Measurements from ENCODE around the gene FAM107A. TPM values are rescaled to one million over a fixed set of nuclear protein-coding genes. Genes with fewer than 3 reads are reported as not detected.

The FAM107A gene
- total RNA-seq, 6 experiments from 2014 or later = 0.11 to 0.22 (median 0.12) TPM; not detected in 2

DNA sequence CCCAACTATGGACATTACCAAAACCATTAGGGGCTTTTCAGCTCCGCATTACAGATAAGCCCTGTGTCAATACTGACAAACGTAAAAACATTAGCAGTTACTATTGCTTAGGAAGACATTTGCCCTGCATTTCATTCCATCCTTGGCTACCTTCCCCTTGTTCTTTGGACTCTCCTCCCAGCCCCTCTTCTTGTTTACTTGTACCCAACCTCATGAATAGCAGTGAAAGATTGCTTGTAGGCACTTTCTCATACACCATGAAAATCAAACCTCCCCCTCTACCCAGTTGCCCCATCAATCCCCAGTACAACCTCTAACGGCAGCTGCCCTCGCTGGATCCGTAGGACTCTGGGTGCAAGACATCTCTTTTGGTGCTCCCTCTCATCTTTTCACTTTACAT lies 16.9 kb upstream of the FAM107A start:
- Mint-ChIP-seq H3K4me3 (no peak overlapping the region), H3K9me3 (no peaks in the 10 kb centered on the region), H3K36me3 (ENCODE audit: low read depth) (no peaks in the 10 kb centered on the region), H3K27ac (no peak overlapping the region), H3K27me3 (ENCODE audit: insufficient read depth) (peaks cover 15% of the 10 kb centered on the region), H3K4me1 (ENCODE audit: low read depth) (no peaks in the 10 kb centered on the region)
- TF ChIP-seq, protein P1, sequence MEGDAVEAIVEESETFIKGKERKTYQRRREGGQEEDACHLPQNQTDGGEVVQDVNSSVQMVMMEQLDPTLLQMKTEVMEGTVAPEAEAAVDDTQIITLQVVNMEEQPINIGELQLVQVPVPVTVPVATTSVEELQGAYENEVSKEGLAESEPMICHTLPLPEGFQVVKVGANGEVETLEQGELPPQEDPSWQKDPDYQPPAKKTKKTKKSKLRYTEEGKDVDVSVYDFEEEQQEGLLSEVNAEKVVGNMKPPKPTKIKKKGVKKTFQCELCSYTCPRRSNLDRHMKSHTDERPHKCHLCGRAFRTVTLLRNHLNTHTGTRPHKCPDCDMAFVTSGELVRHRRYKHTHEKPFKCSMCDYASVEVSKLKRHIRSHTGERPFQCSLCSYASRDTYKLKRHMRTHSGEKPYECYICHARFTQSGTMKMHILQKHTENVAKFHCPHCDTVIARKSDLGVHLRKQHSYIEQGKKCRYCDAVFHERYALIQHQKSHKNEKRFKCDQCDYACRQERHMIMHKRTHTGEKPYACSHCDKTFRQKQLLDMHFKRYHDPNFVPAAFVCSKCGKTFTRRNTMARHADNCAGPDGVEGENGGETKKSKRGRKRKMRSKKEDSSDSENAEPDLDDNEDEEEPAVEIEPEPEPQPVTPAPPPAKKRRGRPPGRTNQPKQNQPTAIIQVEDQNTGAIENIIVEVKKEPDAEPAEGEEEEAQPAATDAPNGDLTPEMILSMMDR (IDR thresholded peaks at IDR 0.05) = no peak
- no peak for DNase-seq

DNA sequence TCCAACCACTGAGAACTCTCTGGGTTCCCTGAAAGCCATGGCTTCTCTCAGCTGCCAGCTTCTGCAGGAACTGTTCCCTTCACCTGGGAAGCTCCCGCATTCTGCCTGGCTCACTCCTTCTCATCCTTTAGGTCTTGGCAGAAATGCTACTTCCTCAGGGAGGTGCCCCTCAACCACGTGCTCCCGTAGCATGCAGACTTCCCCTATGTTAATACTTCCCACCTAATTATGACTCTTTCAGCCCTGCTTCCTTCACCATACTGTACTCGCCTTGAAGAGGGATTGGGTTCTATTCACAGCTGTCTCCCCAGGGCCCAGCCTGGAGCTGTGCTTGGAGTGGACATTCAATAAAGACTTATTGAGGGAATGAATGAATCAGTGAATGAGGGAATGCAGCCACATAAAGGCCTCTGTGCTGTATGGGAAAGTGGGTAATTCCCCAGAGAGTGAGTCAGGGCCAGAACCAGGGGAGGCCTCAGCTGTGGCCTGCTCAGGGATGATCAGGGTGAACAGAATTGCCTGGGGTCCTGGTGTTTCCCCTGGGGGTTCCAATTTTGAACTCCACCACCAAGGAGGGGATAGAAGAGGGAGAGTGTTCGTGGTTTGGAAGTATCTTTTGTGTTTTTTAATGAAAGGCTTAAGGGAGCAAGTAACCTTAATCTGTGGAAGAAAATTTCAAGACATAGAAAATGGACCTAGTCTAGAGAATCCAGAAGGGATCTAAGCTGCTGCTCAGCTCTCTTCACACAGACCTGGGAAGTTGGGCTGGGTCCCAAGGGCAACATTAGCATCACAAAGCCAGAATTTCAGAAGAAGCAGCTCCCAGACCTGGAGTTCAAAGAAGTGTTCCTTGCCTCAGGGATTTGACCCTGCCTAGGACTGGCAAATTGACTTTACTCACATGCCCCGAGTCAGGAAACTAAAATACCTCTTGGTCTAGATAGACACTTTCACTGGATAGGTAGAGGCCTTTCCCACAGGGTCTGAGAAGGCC lies 14.6 kb upstream of the FAM107A start:
- Mint-ChIP-seq H3K9me3 (no peaks in the 10 kb centered on the region), H3K27ac (no peak overlapping the region), H3K4me1 (ENCODE audit: low read depth) (no peaks in the 10 kb centered on the region), H3K27me3 (ENCODE audit: insufficient read depth) (peaks cover 18% of the 10 kb centered on the region), H3K4me3 (no peak overlapping the region), H3K36me3 (ENCODE audit: low read depth) (no peaks in the 10 kb centered on the region)
- TF ChIP-seq, protein P1 (IDR thresholded peaks at IDR 0.05) = no peak
- DNase-seq = no peak

DNA sequence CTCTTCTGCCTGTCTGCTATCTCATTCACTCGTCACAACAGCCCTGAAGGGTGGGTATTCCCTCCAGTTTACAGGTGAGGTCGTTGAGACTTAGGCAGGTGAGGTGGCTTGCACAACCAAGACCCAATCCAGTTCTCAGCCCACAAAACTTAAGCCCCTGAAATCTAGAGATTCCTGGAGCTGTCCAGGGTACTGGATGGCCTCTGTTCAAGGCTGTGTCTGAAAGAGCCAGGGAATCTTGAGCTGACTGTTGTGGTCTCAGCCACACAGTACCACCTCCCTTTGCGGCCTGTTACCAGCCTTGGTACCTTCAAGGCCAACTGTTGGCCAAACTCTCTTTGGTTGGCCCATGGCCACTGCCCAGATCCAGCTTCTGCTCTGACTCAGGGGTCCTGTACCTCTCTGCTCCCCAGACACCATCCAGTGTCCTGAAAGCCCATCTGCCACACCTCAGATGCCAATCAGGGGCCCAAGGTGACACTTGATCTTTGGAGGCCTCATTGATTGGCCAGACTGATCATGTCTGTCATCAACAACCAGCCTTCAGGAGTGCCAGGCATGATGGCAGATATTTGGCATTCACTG lies 10.9 kb upstream of the FAM107A start:
- TF ChIP-seq, protein P1 (IDR thresholded peaks at IDR 0.05) = no peak
- H3K4me3 Mint-ChIP-seq = no peak overlapping the region
- peaks cover 32% of the 10 kb centered on the region for H3K27me3 Mint-ChIP-seq (ENCODE audit: insufficient read depth)
- peaks cover 22% of the 10 kb centered on the region for H3K4me1 Mint-ChIP-seq (ENCODE audit: low read depth)
- H3K9me3 Mint-ChIP-seq = peaks cover 5% of the 10 kb centered on the region; the same call in 1 of the 2 replicates
- no peak overlapping the region for H3K27ac Mint-ChIP-seq
- 0 out of 2 replicates have a peak, but pooled peaks cover 6% of the 10 kb centered on the region for H3K36me3 Mint-ChIP-seq (ENCODE audit: low read depth)
- DNase-seq = no peak

DNA sequence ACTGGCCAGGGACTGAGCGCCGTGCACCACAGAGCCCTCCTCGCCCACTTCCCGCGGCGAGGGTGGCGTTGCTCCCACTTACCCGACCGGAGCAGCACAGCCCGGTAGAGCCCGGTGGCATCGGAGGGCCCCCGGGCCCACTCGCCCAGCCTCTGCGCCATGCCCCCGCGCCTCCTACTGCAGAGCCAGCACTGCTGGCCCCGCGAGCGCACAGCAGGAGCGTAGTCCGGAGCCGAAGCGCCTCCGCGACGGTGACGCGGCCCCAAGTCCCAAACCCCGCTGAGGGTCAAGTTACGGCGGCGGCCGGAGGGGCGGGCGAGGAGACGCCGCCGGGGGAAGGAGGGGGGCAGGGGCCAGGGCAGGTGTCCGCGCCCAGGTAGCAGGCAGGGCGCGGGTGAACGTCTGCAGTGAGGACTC lies 9.6 kb upstream of the FAM107A start:
- Mint-ChIP-seq H3K27me3 (ENCODE audit: insufficient read depth) (peaks cover 31% of the 10 kb centered on the region), H3K4me3 (no peak overlapping the region)

DNA sequence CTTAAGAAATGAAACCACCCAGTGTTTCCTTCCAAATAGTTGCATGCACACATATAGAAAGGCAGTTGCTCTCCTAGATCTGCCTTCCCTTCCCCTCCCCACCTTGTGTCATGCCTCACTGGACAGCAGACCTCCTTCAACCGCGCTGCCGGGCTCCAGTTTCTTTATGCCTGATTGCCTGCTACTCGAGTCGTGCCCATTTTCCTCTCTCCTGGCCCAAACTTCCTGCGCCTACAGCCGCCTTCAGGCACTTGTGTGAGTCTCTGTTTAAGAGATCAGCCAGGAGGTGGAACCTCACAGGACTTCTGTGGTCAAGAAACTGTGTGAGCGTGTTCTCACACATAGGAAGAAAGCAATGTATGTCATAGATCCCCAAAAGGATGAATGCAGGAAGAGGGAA lies 8.8 kb upstream of the FAM107A start:
- Mint-ChIP-seq H3K4me1 (ENCODE audit: low read depth) (peaks cover 22% of the 10 kb centered on the region), H3K27me3 (ENCODE audit: insufficient read depth) (peaks cover 32% of the 10 kb centered on the region), H3K27ac (no peak overlapping the region), H3K4me3 (peak overlapping the region; percentile 94), H3K9me3 (peaks cover 5% of the 10 kb centered on the region; the same call in 1 of the 2 replicates), H3K36me3 (ENCODE audit: low read depth) (0 out of 2 replicates have a peak, but pooled peaks cover 6% of the 10 kb centered on the region)
- DNase-seq = no peak
- TF ChIP-seq, protein P1 (IDR thresholded peaks at IDR 0.05) = no peak

More for the DNA sequence above, 9.6 kb upstream of the FAM107A start:
- no peak for DNase-seq
- Mint-ChIP-seq H3K9me3 (peaks cover 5% of the 10 kb centered on the region; the same call in 1 of the 2 replicates), H3K36me3 (ENCODE audit: low read depth) (0 out of 2 replicates have a peak, but pooled peaks cover 6% of the 10 kb centered on the region), H3K4me1 (ENCODE audit: low read depth) (peaks cover 22% of the 10 kb centered on the region), H3K27ac (no peak overlapping the region)
- TF ChIP-seq, protein P1 (IDR thresholded peaks at IDR 0.05) = no peak
